H1 (cell line): ENCODE data around the gene GPATCH11.

ENCODE experiments used
- BCL11A ChIP-seq, 2 experiments: IDR thresholded peaks; one replicate each; pipeline ENCODE4 v1.6.1; 2011; ENCODE audit warnings: low read depth in 2 of 2, low read length in 2 of 2, mild to moderate bottlenecking in 2 of 2
- CBX5 ChIP-seq: fragments of 300-800, 300-1000 bp; sonication (generic); IDR thresholded peaks from 2 replicates; pipeline ENCODE4 v1.7.1; 2016; ENCODE audit warnings: antibody characterized with exemption, low read length, low read depth
- CEBPB ChIP-seq: IDR thresholded peaks from 2 replicates; pipeline ENCODE4 v1.6.1; 2012; ENCODE audit warnings: low read depth, low read length
- CTCF ChIP-seq, 3 experiments: IDR thresholded peaks; 1 replicate in 2 of 3; 2 replicates in 1 of 3; pipeline versions ENCODE4 v1.5.1 to v1.6.1; 2011; ENCODE audit warnings: low read length in 3 of 3, mild to moderate bottlenecking in 3 of 3, inconsistent platforms in 2 of 3, low read depth in 1 of 3, moderate library complexity in 1 of 3; ENCODE audit not compliant: insufficient read depth in 1 of 3; ENCODE audit errors: control extremely low read depth in 1 of 3
- HDAC2 ChIP-seq, 2 experiments: fragments of 300-600 bp in 1 of 2; sonication (generic) in 1 of 2; IDR thresholded peaks; 2 replicates each; pipeline ENCODE4 v1.6.1; 2011 to 2012; ENCODE audit warnings: low read depth in 2 of 2, low read length in 2 of 2, mild to moderate bottlenecking in 2 of 2, moderate library complexity in 2 of 2, borderline replicate concordance in 1 of 2, inconsistent platforms in 1 of 2
- JUN ChIP-seq: IDR thresholded peaks from 2 replicates; pipeline ENCODE4 v1.6.1; 2011; ENCODE audit warnings: low read depth, mild to moderate bottlenecking, improper control_type of control experiment, low read length
- POLR2A ChIP-seq, 2 experiments: IDR thresholded peaks; 1 replicate in 1 of 2; 2 replicates in 1 of 2; pipeline ENCODE4 v1.6.1; 2011; ENCODE audit warnings: low read depth in 2 of 2, low read length in 2 of 2, mild to moderate bottlenecking in 2 of 2; ENCODE audit errors: control extremely low read depth in 1 of 2
- POLR2AphosphoS5 ChIP-seq: IDR thresholded peaks from 2 replicates; pipeline ENCODE4 v1.6.1; 2011; ENCODE audit warnings: low read depth, low read length
- RAD21 ChIP-seq, 2 experiments: IDR thresholded peaks in 1 of 2; conservative IDR thresholded peaks in 1 of 2; 2 replicates each; pipeline ENCODE4 v1.6.1; 2011; ENCODE audit warnings: low read depth in 2 of 2, low read length in 2 of 2, improper control_type of control experiment in 1 of 2, inconsistent platforms in 1 of 2, mild to moderate bottlenecking in 1 of 2, moderate library complexity in 1 of 2
- RXRA ChIP-seq: IDR thresholded peaks from 2 replicates; pipeline ENCODE4 v1.6.1; 2011; ENCODE audit warnings: low read depth, mild to moderate bottlenecking, low read length, moderate library complexity; ENCODE audit not compliant: insufficient read depth
- SP1 ChIP-seq: IDR thresholded peaks from 2 replicates; pipeline ENCODE4 v1.6.1; 2011; ENCODE audit warnings: low read depth, low read length
- TCF12 ChIP-seq: IDR thresholded peaks from 2 replicates; pipeline ENCODE4 v1.6.1; 2011; ENCODE audit warnings: low read depth, mild to moderate bottlenecking, low read length
- TF ChIP-seq, protein P1 (sequence below): IDR thresholded peaks from 2 replicates; pipeline ENCODE4 v1.6.1; 2012; ENCODE audit warnings: low read length, inconsistent platforms

- TF ChIP-seq TCF12 (no peak), CBX5 (no peak), POLR2AphosphoS5 (no peak), BCL11A (IDR thresholded peaks at IDR 0.05; ENCODE audit: low read depth in 2 of 2, low read length in 2 of 2) (no peak), RXRA (no peak), CTCF (IDR thresholded peaks at IDR 0.05; ENCODE audit: control extremely low read depth in 1 of 3, insufficient read depth in 1 of 3, low read depth in 1 of 3, low read length in 3 of 3) (no peak), SP1 (no peak), HDAC2 (IDR thresholded peaks at IDR 0.05; ENCODE audit: borderline replicate concordance in 1 of 2, low read depth in 2 of 2, low read length in 2 of 2) (no peak), RAD21 (IDR thresholded peaks at IDR 0.05 in 1 of 2, conservative IDR thresholded peaks at IDR 0.05 in 1 of 2; ENCODE audit: low read depth in 2 of 2, low read length in 2 of 2) (no peak), JUN (no peak), CEBPB (no peak), POLR2A (IDR thresholded peaks at IDR 0.05; ENCODE audit: control extremely low read depth in 1 of 2, low read depth in 2 of 2, low read length in 2 of 2) (no peak)
- TF ChIP-seq, protein P1, sequence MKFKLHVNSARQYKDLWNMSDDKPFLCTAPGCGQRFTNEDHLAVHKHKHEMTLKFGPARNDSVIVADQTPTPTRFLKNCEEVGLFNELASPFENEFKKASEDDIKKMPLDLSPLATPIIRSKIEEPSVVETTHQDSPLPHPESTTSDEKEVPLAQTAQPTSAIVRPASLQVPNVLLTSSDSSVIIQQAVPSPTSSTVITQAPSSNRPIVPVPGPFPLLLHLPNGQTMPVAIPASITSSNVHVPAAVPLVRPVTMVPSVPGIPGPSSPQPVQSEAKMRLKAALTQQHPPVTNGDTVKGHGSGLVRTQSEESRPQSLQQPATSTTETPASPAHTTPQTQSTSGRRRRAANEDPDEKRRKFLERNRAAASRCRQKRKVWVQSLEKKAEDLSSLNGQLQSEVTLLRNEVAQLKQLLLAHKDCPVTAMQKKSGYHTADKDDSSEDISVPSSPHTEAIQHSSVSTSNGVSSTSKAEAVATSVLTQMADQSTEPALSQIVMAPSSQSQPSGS: no peak
Measured at GRCh38 chr2:37052600-37053332, 31.6 kb upstream of the GPATCH11 start.
